ENCODE data around the gene USP9Y. TPM values are rescaled to one million over a fixed set of nuclear protein-coding genes. Genes with fewer than 3 reads are reported as not detected.
"Not testable (repeated sequence)": the region's sequence is repeated elsewhere in the genome, so short reads cannot be mapped to it uniquely, and the experiment has no call there.

Gene USP9Y
- 10 to 100 TPM; 33.2 to 36.0 TPM for total RNA-seq

GRCh38 chrY:12701181-12701695, at the start of gene USP9Y:
TSS of gene USP9Y (plus strand) at chrY:12701231. CDS start at chrY:12709448, 8,217 bp downstream.
- Mint-ChIP-seq H3K4me1 (no peaks in the 10 kb centered on the region), H3K9me3 (no peaks in the 10 kb centered on the region), H3K36me3 (peaks cover 56% of the 10 kb centered on the region), H3K27ac (no peak within 1 kb of the TSS), H3K27me3 (no peaks in the 10 kb centered on the region), H3K4me3 (no peak within 1 kb of the TSS)
- POLR2A ChIA-PET = no interaction called here
- no peak for ATAC-seq (ENCODE audit: low read depth)
- no peak for DNase-seq

- H3K9me3 Mint-ChIP-seq = no peaks in the 10 kb centered on the region
- ATAC-seq (ENCODE audit: low read depth) = no peak
Observed at GRCh38 chrY:12651621-12652036, 49.4 kb upstream of the USP9Y start.

GRCh38 chrY:12661745-12662681, 39.0 kb upstream of the USP9Y start:
- peaks cover 10% of the 10 kb centered on the region for H3K4me1 Mint-ChIP-seq
- H3K27me3 Mint-ChIP-seq = no peaks in the 10 kb centered on the region
- H3K4me3 Mint-ChIP-seq = peak overlapping the region; percentile 98
- H3K9me3 Mint-ChIP-seq = no peaks in the 10 kb centered on the region
- peak overlapping the region; percentile 99 for H3K27ac Mint-ChIP-seq
- peaks cover 7% of the 10 kb centered on the region for H3K36me3 Mint-ChIP-seq
- ATAC-seq (ENCODE audit: low read depth) = peak; percentile 84
- POLR2A ChIA-PET = interaction anchor here (0.6 to 0.9 kb wide), 8 partner anchors 68 to 1457 kb away, joined by 3 to 6 read pairs (median 4); partner anchors contain the start of gene DDX3Y
- peak; percentile 65 for DNase-seq

More at GRCh38 chrY:12651621-12652036, 49.4 kb upstream of the USP9Y start:
- Mint-ChIP-seq H3K4me1 (no peaks in the 10 kb centered on the region), H3K4me3 (no peak overlapping the region), H3K36me3 (no peaks in the 10 kb centered on the region), H3K27me3 (no peaks in the 10 kb centered on the region), H3K27ac (no peak overlapping the region)
- no peak for DNase-seq
- POLR2A ChIA-PET = no interaction called here

- Mint-ChIP-seq H3K9me3 (no peaks in the 10 kb centered on the region), H3K4me3 (peak overlapping the region; percentile 98), H3K4me1 (peaks cover 10% of the 10 kb centered on the region), H3K36me3 (peaks cover 7% of the 10 kb centered on the region), H3K27ac (peak overlapping the region; percentile 99), H3K27me3 (no peaks in the 10 kb centered on the region)
- POLR2A ChIA-PET = no interaction called here
- DNase-seq = peak; percentile 48
- peak; percentile 41 for ATAC-seq (ENCODE audit: low read depth)
Observed at GRCh38 chrY:12662745-12663591, 38.1 kb upstream of the USP9Y start.

- DNase-seq = peak; percentile 29
- H3K36me3 Mint-ChIP-seq; H3K27me3 Mint-ChIP-seq; ATAC-seq (ENCODE audit: low read depth); H3K9me3 Mint-ChIP-seq; POLR2A ChIA-PET: not testable (repeated sequence)
- peak overlapping the region; percentile 98 for H3K4me3 Mint-ChIP-seq
- H3K27ac Mint-ChIP-seq = peak overlapping the region; percentile 99
- peaks cover 12% of the 10 kb centered on the region for H3K4me1 Mint-ChIP-seq
Observed at GRCh38 chrY:12663845-12664244, 37.2 kb upstream of the USP9Y start.

- H3K9me3 Mint-ChIP-seq = no peaks in the 10 kb centered on the region
- no peaks in the 10 kb centered on the region for H3K27me3 Mint-ChIP-seq
- ATAC-seq (ENCODE audit: low read depth) = no peak
- POLR2A ChIA-PET = no interaction called here
- H3K4me3 Mint-ChIP-seq = no peak overlapping the region
- H3K27ac Mint-ChIP-seq = no peak overlapping the region
- H3K4me1 Mint-ChIP-seq = no peaks in the 10 kb centered on the region
- H3K36me3 Mint-ChIP-seq = peaks cover 24% of the 10 kb centered on the region
- no peak for DNase-seq
Observed at GRCh38 chrY:12678111-12678510, 22.9 kb upstream of the USP9Y start.

GRCh38 chrY:12681535-12681934, 19.5 kb upstream of the USP9Y start:
- H3K36me3 Mint-ChIP-seq = peaks cover 27% of the 10 kb centered on the region
- H3K9me3 Mint-ChIP-seq = no peaks in the 10 kb centered on the region
- ATAC-seq (ENCODE audit: low read depth) (no peak), DNase-seq (no peak)
- H3K27ac Mint-ChIP-seq = no peak overlapping the region
- no peaks in the 10 kb centered on the region for H3K4me1 Mint-ChIP-seq
- POLR2A ChIA-PET = no interaction called here
- H3K27me3 Mint-ChIP-seq = no peaks in the 10 kb centered on the region
- no peak overlapping the region for H3K4me3 Mint-ChIP-seq

GRCh38 chrY:12688337-12688736, 12.7 kb upstream of the USP9Y start:
- H3K36me3 Mint-ChIP-seq = peaks cover 52% of the 10 kb centered on the region
- no peaks in the 10 kb centered on the region for H3K27me3 Mint-ChIP-seq
- H3K4me3 Mint-ChIP-seq = no peak overlapping the region
- peaks cover 2% of the 10 kb centered on the region for H3K9me3 Mint-ChIP-seq
- H3K27ac Mint-ChIP-seq = no peak overlapping the region
- ATAC-seq (ENCODE audit: low read depth) = no peak
- POLR2A ChIA-PET = no interaction called here
- no peaks in the 10 kb centered on the region for H3K4me1 Mint-ChIP-seq
- no peak for DNase-seq

- Mint-ChIP-seq H3K9me3 (no peaks in the 10 kb centered on the region), H3K27me3 (no peaks in the 10 kb centered on the region), H3K4me1 (no peaks in the 10 kb centered on the region), H3K4me3 (no peak overlapping the region), H3K36me3 (peaks cover 50% of the 10 kb centered on the region), H3K27ac (no peak overlapping the region)
- DNase-seq (no peak), ATAC-seq (ENCODE audit: low read depth) (no peak)
- POLR2A ChIA-PET = no interaction called here
Observed at GRCh38 chrY:12700087-12700486, 944 bp upstream of the USP9Y start.

GRCh38 chrY:12702174-12702573, 1.1 kb downstream of the USP9Y start:
- H3K27me3 Mint-ChIP-seq = no peaks in the 10 kb centered on the region
- no peak for DNase-seq
- POLR2A ChIA-PET = no interaction called here
- H3K4me3 Mint-ChIP-seq = no peak overlapping the region
- peaks cover 55% of the 10 kb centered on the region for H3K36me3 Mint-ChIP-seq
- no peaks in the 10 kb centered on the region for H3K9me3 Mint-ChIP-seq
- no peak for ATAC-seq (ENCODE audit: low read depth)
- H3K27ac Mint-ChIP-seq = no peak overlapping the region
- H3K4me1 Mint-ChIP-seq = no peaks in the 10 kb centered on the region

- ATAC-seq (ENCODE audit: low read depth) = no peak
- H3K27ac Mint-ChIP-seq = no peak overlapping the region
- H3K9me3 Mint-ChIP-seq = no peaks in the 10 kb centered on the region
- no peaks in the 10 kb centered on the region for H3K27me3 Mint-ChIP-seq
- DNase-seq = no peak
- H3K36me3 Mint-ChIP-seq = peaks cover 18% of the 10 kb centered on the region
- no peak overlapping the region for H3K4me3 Mint-ChIP-seq
- POLR2A ChIA-PET = no interaction called here
- no peaks in the 10 kb centered on the region for H3K4me1 Mint-ChIP-seq
Observed at GRCh38 chrY:12710460-12710859, 9.4 kb downstream of the USP9Y start.

- peaks cover 16% of the 10 kb centered on the region for H3K36me3 Mint-ChIP-seq
- no peaks in the 10 kb centered on the region for H3K27me3 Mint-ChIP-seq
- DNase-seq (no peak), ATAC-seq (ENCODE audit: low read depth) (no peak)
- no peak overlapping the region for H3K4me3 Mint-ChIP-seq
- no peak overlapping the region for H3K27ac Mint-ChIP-seq
- POLR2A ChIA-PET = no interaction called here
- peaks cover 2% of the 10 kb centered on the region for H3K4me1 Mint-ChIP-seq
- no peaks in the 10 kb centered on the region for H3K9me3 Mint-ChIP-seq
Observed at GRCh38 chrY:12715376-12715775, 14.3 kb downstream of the USP9Y start.

- POLR2A ChIA-PET = interaction anchor here (0.5 kb wide), 1 partner anchor 68 kb away, joined by 3 read pairs; no protein-coding TSS in a partner anchor
- DNase-seq (no peak), ATAC-seq (ENCODE audit: low read depth) (no peak)
- H3K9me3 Mint-ChIP-seq = no peaks in the 10 kb centered on the region
- peaks cover 1% of the 10 kb centered on the region for H3K4me1 Mint-ChIP-seq
- no peak overlapping the region for H3K4me3 Mint-ChIP-seq
- no peak overlapping the region for H3K27ac Mint-ChIP-seq
- H3K27me3 Mint-ChIP-seq = no peaks in the 10 kb centered on the region
- H3K36me3 Mint-ChIP-seq = peaks cover 36% of the 10 kb centered on the region
Observed at GRCh38 chrY:12729746-12730145, 28.7 kb downstream of the USP9Y start.
